Measurements from ENCODE around the gene COL9A1. TPM values are rescaled to one million over a fixed set of nuclear protein-coding genes. Genes with fewer than 3 reads are reported as not detected.

Gene COL9A1
- total and polyA plus RNA-seq, 11 donors: 0.09 to 1.7 (median 0.37) TPM; not detected in 2

- ATAC-seq: no peak
These were observed 114.7 kb downstream of the COL9A1 start for GRCh38 chr6:70188202-70188601.

GRCh38 chr6:70186461-70186860 lies 116.4 kb downstream of the COL9A1 start:
- H3K4me3 ChIP-seq: no peak overlapping the region
- ATAC-seq (no peak), DNase-seq (no peak)
- TF ChIP-seq POLR2A (IDR thresholded peaks at IDR 0.05): no peak
- no peak for TF ChIP-seq CTCF (IDR thresholded peaks at IDR 0.05)
- WGBS, 4 donors: 73 to 90% (median 78%) methylated on average over 1 of the region's 1 CpG
- no peaks in the 10 kb centered on the region for H3K36me3 ChIP-seq
- H3K4me1 ChIP-seq: no peaks in the 10 kb centered on the region
- H3K27me3 ChIP-seq: no peaks in the 10 kb centered on the region
- intact Hi-C loops (cut with DNase I): no loop called here
- no peak overlapping the region for H3K27ac ChIP-seq
- H3K9me3 ChIP-seq: no peaks in the 10 kb centered on the region

More at GRCh38 chr6:70188202-70188601, 114.7 kb downstream of the COL9A1 start:
- intact Hi-C loops (cut with DNase I): no loop called here
- no peak overlapping the region for H3K4me3 ChIP-seq
- H3K36me3 ChIP-seq: no peaks in the 10 kb centered on the region
- DNase-seq: no peak
- WGBS, 4 donors: 82 to 90% (median 88%) methylated on average over 6 of the region's 6 CpGs
- H3K4me1 ChIP-seq: no peaks in the 10 kb centered on the region
- no peak overlapping the region for H3K27ac ChIP-seq
- no peak for TF ChIP-seq POLR2A (IDR thresholded peaks at IDR 0.05)
- H3K27me3 ChIP-seq: no peaks in the 10 kb centered on the region
- H3K9me3 ChIP-seq: no peaks in the 10 kb centered on the region

GRCh38 chr6:70184723-70185122 lies 118.2 kb downstream of the COL9A1 start:
- WGBS, 4 donors: 75 to 87% (median 81%) methylated on average over 3 of the region's 3 CpGs
- no peak overlapping the region for H3K4me3 ChIP-seq
- no peaks in the 10 kb centered on the region for H3K4me1 ChIP-seq
- intact Hi-C loops (cut with DNase I): no loop called here
- TF ChIP-seq POLR2A (IDR thresholded peaks at IDR 0.05): no peak
- TF ChIP-seq CTCF (IDR thresholded peaks at IDR 0.05): no peak
- ATAC-seq: no peak
- H3K27me3 ChIP-seq: no peaks in the 10 kb centered on the region
- H3K36me3 ChIP-seq: no peaks in the 10 kb centered on the region
- DNase-seq: no peak
- H3K27ac ChIP-seq: no peak overlapping the region
- no peaks in the 10 kb centered on the region for H3K9me3 ChIP-seq

GRCh38 chr6:70183538-70183937 lies 119.3 kb downstream of the COL9A1 start:
- H3K36me3 ChIP-seq: no peaks in the 10 kb centered on the region
- ATAC-seq (no peak), DNase-seq (no peak)
- no peak for TF ChIP-seq CTCF (IDR thresholded peaks at IDR 0.05)
- TF ChIP-seq POLR2A (IDR thresholded peaks at IDR 0.05): no peak
- no peaks in the 10 kb centered on the region for H3K4me1 ChIP-seq
- H3K27ac ChIP-seq: no peak overlapping the region
- intact Hi-C loops (cut with DNase I): no loop called here
- H3K4me3 ChIP-seq: no peak overlapping the region
- WGBS, 4 donors: 62 to 81% (median 75%) methylated on average over 3 of the region's 3 CpGs
- H3K27me3 ChIP-seq: no peaks in the 10 kb centered on the region
- H3K9me3 ChIP-seq: no peaks in the 10 kb centered on the region

GRCh38 chr6:70180901-70181599 lies 121.8 kb downstream of the COL9A1 start:
- ATAC-seq (no peak), DNase-seq (no peak)
- no peak for TF ChIP-seq CTCF (IDR thresholded peaks at IDR 0.05)
- TF ChIP-seq POLR2A (IDR thresholded peaks at IDR 0.05): no peak
- H3K27ac ChIP-seq: no peak overlapping the region
- H3K36me3 ChIP-seq: no peaks in the 10 kb centered on the region
- no peaks in the 10 kb centered on the region for H3K9me3 ChIP-seq
- WGBS, 4 donors: 39 to 60% (median 51%) methylated on average over 1 of the region's 1 CpG
- H3K27me3 ChIP-seq: no peaks in the 10 kb centered on the region
- H3K4me3 ChIP-seq: no peak overlapping the region
- no peaks in the 10 kb centered on the region for H3K4me1 ChIP-seq
- intact Hi-C loops (cut with DNase I): no loop called here
